SK-N-DZ (cell line): ENCODE measurements around the gene GJC2.
A peak's percentile ranks its signal among the peaks of the same experiment; 100 is the strongest.

ENCODE experiments used
- DNase-seq: peaks from one replicate; pipeline ENCODE4 v3.0.0-alpha.2; 2015; ENCODE audit warnings: low spot score

GJC2 gene

GRCh38 chr1:228157729-228158126 lies 8.0 kb downstream of the GJC2 start:
- DNase-seq: no peak

DNA sequence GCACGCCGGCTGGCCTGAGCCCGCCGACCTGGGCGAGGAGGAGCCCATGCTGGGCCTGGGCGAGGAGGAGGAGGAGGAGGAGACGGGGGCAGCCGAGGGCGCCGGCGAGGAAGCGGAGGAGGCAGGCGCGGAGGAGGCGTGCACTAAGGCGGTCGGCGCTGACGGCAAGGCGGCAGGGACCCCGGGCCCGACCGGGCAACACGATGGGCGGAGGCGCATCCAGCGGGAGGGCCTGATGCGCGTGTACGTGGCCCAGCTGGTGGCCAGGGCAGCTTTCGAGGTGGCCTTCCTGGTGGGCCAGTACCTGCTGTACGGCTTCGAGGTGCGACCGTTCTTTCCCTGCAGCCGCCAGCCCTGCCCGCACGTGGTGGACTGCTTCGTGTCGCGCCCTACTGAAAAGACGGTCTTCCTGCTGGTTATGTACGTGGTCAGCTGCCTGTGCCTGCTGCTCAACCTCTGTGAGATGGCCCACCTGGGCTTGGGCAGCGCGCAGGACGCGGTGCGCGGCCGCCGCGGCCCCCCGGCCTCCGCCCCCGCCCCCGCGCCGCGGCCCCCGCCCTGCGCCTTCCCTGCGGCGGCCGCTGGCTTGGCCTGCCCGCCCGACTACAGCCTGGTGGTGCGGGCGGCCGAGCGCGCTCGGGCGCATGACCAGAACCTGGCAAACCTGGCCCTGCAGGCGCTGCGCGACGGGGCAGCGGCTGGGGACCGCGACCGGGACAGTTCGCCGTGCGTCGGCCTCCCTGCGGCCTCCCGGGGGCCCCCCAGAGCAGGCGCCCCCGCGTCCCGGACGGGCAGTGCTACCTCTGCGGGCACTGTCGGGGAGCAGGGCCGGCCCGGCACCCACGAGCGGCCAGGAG lies 8.6 kb downstream of the GJC2 start:
- DNase-seq: no peak

- no peak for DNase-seq
Observed at GRCh38 chr1:228159008-228159665, 9.4 kb downstream of the GJC2 start.

GRCh38 chr1:228160201-228160761 lies 10.6 kb downstream of the GJC2 start:
- no peak for DNase-seq

GRCh38 chr1:228161362-228161761 lies 11.6 kb downstream of the GJC2 start:
- DNase-seq: no peak

- DNase-seq: no peak
Observed at GRCh38 chr1:228161866-228162265, 12.1 kb downstream of the GJC2 start.

- DNase-seq: peak; percentile 44
Observed at GRCh38 chr1:228162286-228163006, 12.7 kb downstream of the GJC2 start.

- no peak for DNase-seq
Observed at GRCh38 chr1:228163007-228163753, 13.4 kb downstream of the GJC2 start.

GRCh38 chr1:228163776-228164519 lies 14.2 kb downstream of the GJC2 start:
- no peak for DNase-seq

- DNase-seq: no peak
Observed at GRCh38 chr1:228164561-228165371, 15.0 kb downstream of the GJC2 start.

- peak; percentile 96 for DNase-seq
Observed at GRCh38 chr1:228165372-228166169, 15.8 kb downstream of the GJC2 start, which contains the start of gene IBA57. Gene IBA57, plus strand, starts transcription at chr1:228165804. Its CDS starts 13 bp downstream, at chr1:228165817.

GRCh38 chr1:228166170-228166936 lies 16.6 kb downstream of the GJC2 start:
- peak; percentile 65 for DNase-seq

- DNase-seq: no peak
Observed at GRCh38 chr1:228168563-228169270, 19.0 kb downstream of the GJC2 start.

GRCh38 chr1:228169345-228169744 lies 19.6 kb downstream of the GJC2 start:
- no peak for DNase-seq

- DNase-seq: no peak
Observed at GRCh38 chr1:228170666-228171065, 20.9 kb downstream of the GJC2 start.

GRCh38 chr1:228171221-228171891 lies 21.6 kb downstream of the GJC2 start:
- no peak for DNase-seq
